AG20443 (cell line): ENCODE results near the gene HNRNPAB.
"Not testable (repeated sequence)": the region's sequence is repeated elsewhere in the genome, so short reads cannot be mapped to it uniquely, and the experiment has no call there.

Source experiments
- DNase-seq: peaks from one replicate; pipeline ENCODE4 v3.0.0; 2012; ENCODE audit warnings: low spot score, mixed read lengths

HNRNPAB gene

GRCh38 chr5:178196986-178197385, 7.3 kb upstream of the HNRNPAB start:
- DNase-seq = no peak

GRCh38 chr5:178198151-178198550, 6.2 kb upstream of the HNRNPAB start:
- DNase-seq = not testable (repeated sequence)

- DNase-seq = no peak
Measured at GRCh38 chr5:178198706-178199105, 5.6 kb upstream of the HNRNPAB start.

- no peak for DNase-seq
Measured at GRCh38 chr5:178199581-178200434, 4.5 kb upstream of the HNRNPAB start.

GRCh38 chr5:178201221-178201926, 3.0 kb upstream of the HNRNPAB start:
- no peak for DNase-seq

- no peak for DNase-seq
Measured at GRCh38 chr5:178201927-178202235, 2.5 kb upstream of the HNRNPAB start.

GRCh38 chr5:178202541-178202940, 1.8 kb upstream of the HNRNPAB start:
- DNase-seq = no peak

GRCh38 chr5:178203670-178204181, 607 bp upstream of the HNRNPAB start:
- DNase-seq = peak; percentile 32

- peak; percentile 95 for DNase-seq
Measured at GRCh38 chr5:178204935-178205748, 809 bp downstream of the HNRNPAB start.

GRCh38 chr5:178205749-178206047, 1.4 kb downstream of the HNRNPAB start:
- no peak for DNase-seq

- DNase-seq = no peak
Measured at GRCh38 chr5:178206166-178207101, 2.1 kb downstream of the HNRNPAB start.

GRCh38 chr5:178207183-178207916, 3.0 kb downstream of the HNRNPAB start:
- no peak for DNase-seq

- DNase-seq = no peak
Measured at GRCh38 chr5:178207917-178208280, 3.6 kb downstream of the HNRNPAB start.

- DNase-seq = no peak
Measured at GRCh38 chr5:178208540-178209227, 4.4 kb downstream of the HNRNPAB start.

- DNase-seq = no peak
Measured at GRCh38 chr5:178209334-178210072, 5.2 kb downstream of the HNRNPAB start.

- no peak for DNase-seq
Measured at GRCh38 chr5:178210073-178210535, 5.8 kb downstream of the HNRNPAB start.

GRCh38 chr5:178210686-178211085, 6.4 kb downstream of the HNRNPAB start:
- no peak for DNase-seq

- DNase-seq = no peak
Measured at GRCh38 chr5:178211095-178212048, 7.0 kb downstream of the HNRNPAB start.
